ENCODE results near the gene SERPINH1.

SERPINH1 gene

DNA sequence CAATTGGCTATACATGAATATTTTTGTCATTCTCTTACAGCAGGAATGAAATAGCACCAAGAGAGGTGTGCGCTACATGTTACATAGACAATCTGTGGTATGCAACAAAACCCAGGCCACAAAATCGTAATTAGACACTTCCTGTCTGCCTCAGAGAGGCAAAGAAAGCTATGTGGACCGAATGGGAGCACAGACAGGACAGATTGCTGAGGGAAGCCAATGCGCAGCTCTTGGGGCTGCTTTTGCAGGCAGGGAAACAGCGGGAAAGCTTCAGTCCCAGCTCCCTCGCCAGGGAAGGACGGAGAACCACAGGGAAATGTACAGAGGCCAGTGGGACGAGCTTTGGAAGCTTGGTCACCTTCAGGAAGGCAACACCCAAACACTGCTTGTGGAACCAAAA, 40.9 kb downstream of the SERPINH1 start:
- no peak for DNase-seq

DNA sequence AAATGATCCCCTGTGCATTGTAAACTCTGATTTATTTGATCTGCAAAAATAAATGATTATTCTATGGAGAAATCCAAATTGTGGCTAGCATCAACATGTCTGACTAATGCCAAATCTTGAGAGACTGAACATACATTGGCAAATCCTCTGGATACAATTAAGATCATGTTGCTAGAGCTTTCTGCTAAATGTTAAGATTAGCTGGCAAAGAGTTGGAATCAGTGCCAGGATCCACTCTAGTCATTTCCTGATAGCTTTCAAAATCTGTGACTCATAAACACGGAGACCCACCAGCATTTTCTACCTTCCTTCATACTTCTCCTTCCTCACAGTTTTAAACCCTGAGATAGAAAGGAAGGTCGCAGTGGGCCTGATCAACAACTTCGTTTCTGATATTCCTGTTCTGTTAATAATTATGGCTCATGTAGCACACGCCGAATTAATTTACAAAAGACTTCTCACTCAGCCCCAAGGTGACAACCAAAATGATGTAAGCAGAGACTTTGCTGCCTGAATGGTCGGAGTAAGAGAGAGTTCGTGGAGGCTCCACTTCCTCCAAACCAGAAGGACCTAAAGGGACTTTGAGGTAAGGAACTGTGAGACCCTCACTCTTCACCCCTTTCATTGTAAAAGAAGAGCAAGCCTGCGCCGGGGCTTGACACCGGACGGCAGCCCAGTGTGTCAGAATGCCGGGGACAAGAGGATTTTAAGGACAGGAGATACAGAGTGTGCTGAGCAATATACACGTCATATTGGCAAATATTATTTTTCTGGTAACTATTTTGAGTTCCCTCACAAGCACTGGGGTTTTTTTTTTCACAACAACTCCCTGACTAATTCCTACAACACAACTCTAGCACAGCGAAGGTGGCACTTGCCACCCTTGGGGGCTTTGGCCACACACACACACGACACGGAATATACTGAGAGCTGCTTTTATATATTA, 42.0 kb downstream of the SERPINH1 start:
- no peak for DNase-seq

DNA sequence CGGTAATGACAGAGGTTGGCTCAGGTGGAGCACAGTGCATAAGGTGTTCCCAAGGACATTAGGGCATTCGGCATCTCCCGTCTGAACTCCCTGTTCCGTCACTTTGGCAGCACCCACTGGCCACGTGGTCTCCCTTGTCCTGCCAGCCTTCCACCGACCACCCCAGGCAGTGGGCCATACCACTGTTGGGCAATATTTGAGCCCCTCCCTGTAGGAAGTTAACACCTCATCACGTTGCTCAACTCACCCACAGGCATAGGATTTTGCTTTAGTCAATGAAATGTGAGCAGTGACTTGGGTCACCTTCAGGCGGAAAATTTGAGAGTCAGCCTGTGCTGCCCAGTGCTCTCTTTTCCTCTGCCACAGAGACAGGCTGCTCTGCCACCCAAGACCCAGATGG, 44.0 kb downstream of the SERPINH1 start:
- DNase-seq, result no peak

DNA sequence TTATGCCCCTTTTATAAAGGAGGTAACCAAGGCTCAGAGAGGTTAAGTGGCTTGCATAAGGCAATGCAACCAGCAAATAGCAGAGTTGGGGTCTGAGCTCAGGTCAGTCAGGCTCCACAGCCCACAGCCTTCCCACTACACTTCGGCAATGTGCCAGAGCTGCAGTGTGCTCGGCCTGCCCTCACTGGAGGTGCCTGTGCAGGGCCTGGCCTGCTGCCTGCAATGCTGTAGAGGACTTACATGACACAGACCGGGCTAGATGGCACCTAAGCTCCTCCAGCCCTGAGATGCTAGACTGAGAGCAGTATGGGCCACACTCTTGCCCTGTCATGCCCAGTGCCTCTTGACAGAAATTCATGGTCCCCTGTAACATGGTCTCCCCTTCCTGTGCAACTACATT, 49.8 kb downstream of the SERPINH1 start:
- DNase-seq, result no peak

DNA sequence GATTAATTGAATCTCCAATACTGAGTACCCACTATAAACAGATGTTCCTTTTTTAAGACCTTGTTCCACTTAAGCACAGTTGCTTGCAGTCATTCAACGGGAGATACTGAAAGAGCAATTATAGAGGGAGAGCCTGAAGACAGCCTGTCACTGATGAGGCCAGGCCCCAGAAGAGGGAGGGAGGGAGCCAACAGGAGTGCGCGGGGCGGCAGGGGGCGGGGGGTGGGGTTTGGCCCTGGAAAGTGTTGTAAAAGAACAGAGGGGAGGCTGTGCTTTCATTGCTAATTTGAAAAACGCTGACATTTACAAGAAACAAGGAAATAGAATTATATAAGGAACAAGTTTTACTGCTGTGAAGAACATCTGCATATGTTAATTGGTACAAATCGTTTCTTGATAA, 53.7 kb downstream of the SERPINH1 start:
- DNase-seq, result no peak

DNA sequence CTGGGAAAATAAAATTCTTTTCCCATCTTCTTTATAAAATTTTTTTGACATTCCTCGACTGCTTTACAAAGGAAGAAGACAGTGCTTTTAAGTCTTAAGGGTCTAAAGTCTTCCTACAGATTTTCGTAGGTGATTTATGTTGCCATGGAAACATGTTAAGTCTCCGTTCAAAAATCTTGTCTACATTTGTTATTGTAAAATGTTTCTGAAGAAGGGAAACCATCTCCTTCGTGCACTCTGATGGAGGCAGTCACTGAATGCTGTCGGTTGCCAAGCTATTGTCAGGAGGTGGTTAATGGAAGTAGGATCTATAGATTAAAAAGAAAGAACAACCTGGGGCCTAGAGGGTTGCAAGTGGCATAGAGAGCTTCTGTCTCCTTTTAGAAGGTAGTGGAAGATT, 54.2 kb downstream of the SERPINH1 start:
- no peak for DNase-seq
